Measurements from ENCODE around the gene HK1.

HK1 gene

GRCh38 chr10:69408318-69409175 is 130.3 kb downstream of the HK1 start:
- peak; percentile 86 for DNase-seq

- no peak for DNase-seq
Observed at GRCh38 chr10:69409176-69409495, 130.8 kb downstream of the HK1 start.

GRCh38 chr10:69409968-69410367 is 131.7 kb downstream of the HK1 start:
- DNase-seq, result no peak

- no peak for DNase-seq
Observed at GRCh38 chr10:69410487-69410886, 132.2 kb downstream of the HK1 start.

GRCh38 chr10:69411476-69411875 is 133.2 kb downstream of the HK1 start:
- DNase-seq, result no peak

GRCh38 chr10:69412232-69412790 is 134.0 kb downstream of the HK1 start:
- no peak for DNase-seq

DNA sequence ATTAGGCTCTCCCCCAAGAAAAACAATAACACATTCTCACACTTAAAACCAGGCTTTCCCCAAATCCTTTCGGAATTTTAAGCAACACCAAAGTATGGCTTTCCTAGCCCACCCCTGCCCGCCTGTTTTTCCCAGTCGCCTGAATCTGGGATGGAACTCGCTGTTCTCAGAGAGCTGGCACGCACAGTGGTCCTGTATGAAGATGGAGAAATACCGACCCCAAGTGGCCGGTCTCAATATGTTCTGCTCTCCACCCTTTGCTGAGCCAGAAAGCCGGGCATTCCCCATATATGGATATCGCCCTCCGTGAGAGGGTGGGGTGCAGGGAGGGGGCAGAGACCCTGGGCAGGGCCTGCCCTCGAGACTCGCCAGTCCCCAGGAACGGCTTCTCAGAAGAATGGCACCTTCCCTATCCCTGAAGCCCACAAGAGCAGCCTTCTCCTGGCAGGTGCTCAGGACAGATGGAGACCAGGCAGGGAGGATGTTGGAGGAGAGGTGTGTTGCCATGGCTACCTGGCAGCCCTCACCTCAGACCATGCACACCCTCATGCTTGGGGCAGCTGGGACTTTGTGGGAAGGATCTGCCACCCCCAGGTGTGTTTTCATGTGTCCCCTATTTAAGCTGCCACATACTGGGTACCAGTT is 135.0 kb downstream of the HK1 start:
- peak; percentile 29 for DNase-seq

DNA sequence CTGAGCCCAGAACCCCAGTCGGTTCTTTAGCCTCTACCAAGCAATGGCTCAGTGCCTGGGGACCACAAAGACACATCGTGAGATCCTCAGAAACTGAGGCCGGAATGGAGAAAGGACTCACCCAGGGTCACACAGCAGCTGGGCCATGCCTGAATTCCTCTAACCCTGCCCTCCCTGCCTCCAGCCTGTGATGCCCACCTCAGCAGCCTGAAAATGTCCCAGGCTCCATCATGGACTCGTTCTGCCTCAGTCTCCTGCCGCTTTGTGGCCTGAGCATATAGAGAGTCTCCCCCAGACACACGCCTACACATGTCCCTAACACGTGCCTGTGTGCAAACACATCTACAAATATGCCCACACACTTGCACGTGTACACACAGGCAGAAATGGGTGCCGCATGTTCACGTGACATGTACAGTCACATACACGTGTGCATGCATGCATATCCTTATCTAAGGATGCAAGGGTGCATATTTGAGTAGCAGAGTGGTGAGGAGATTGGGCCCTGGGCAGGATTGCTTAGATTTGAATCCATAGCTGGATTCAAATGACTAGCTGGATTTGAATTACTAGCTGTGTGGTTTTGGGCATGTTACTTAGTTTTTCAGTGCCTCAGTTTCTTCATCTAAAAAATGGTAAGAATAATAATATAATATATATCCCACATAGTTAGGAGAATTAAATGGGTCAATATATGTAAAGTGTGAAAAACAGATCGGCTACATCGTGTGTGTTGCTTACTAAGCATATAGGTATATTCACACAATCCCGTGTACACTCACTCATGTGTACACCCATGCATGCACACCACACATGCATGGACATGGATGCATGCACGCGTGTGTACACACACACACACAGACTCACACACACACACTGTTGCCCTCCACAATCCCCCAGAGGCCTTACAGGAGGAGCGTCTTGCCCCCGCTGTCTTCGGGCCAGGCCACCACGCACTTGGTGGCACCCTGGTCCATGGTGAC is 136.0 kb downstream of the HK1 start:
- no peak for DNase-seq

GRCh38 chr10:69415049-69415448 is 136.8 kb downstream of the HK1 start:
- no peak for DNase-seq

GRCh38 chr10:69415951-69416350 is 137.7 kb downstream of the HK1 start:
- no peak for DNase-seq

GRCh38 chr10:69416695-69417094 is 138.4 kb downstream of the HK1 start, which contains the start of gene TACR2:
Gene TACR2, minus strand, starts transcription at chr10:69416918. Its CDS starts 595 bp downstream, at chr10:69416323.
- no peak for DNase-seq

DNA sequence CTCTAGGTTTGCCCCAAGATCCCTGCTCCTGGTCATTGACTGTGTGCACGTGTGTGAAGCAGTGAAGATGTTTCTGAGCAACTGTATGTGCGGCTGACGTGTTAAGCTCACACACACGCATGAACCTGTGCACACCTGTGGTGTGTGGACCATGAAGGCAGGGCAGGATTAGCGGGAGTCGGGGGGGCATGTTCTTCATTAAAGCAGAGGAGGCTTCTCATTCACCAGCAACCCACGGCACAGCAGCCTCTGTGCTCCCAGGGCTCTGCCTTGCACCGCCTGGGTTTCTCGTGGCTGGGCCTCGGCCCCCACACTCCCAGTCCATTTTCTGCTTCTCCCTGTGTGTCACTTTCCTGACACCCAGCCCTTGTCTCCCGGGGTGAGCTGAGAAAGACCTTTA is 139.2 kb downstream of the HK1 start:
- no peak for DNase-seq

- no peak for DNase-seq
Observed at GRCh38 chr10:69418052-69418752, 139.9 kb downstream of the HK1 start.

- DNase-seq, result no peak
Observed at GRCh38 chr10:69419096-69419743, 140.9 kb downstream of the HK1 start.

DNA sequence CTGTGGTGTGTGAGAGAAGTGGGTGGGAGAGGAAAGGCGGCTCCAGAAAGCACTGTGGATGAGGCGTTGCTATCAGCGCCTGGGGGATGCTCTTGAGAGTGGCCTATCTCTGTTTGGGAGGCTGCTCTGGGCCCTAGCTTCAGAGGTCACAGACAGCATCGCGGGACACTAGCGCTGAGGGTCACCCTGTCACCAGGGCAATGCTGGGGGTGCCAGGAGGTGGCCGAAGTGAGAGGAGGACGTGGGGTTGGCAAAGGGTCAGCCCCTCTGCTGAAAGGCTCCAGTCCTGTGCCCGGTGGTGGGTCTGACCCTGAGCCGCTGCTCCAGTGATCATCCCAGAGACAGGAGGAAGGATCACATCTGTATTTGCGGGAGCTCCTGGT is 141.4 kb downstream of the HK1 start:
- DNase-seq, result no peak

- peak; percentile 53 for DNase-seq
Observed at GRCh38 chr10:69421611-69422308, 143.5 kb downstream of the HK1 start.

GRCh38 chr10:69422676-69423075 is 144.4 kb downstream of the HK1 start:
- no peak for DNase-seq

DNA sequence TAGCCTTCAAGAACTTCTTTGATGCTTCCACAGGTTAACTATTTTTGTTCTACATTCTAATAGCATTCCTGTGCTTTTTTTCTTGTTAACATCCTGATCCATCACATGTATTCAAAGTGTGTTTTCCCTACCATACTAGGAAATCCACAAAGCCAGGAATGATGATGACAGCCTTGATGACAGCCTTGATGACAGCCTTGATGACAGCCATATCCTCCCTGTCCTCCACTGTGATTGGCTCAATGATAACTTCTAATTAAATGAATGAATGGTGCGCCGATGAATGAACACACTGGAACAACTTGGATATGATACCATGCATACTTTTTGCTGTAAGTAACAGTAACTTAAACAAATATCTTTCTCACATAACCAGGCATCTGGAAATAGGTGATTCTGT is 146.7 kb downstream of the HK1 start:
- DNase-seq, result no peak

- no peak for DNase-seq
Observed at GRCh38 chr10:69425511-69426298, 147.4 kb downstream of the HK1 start.

DNA sequence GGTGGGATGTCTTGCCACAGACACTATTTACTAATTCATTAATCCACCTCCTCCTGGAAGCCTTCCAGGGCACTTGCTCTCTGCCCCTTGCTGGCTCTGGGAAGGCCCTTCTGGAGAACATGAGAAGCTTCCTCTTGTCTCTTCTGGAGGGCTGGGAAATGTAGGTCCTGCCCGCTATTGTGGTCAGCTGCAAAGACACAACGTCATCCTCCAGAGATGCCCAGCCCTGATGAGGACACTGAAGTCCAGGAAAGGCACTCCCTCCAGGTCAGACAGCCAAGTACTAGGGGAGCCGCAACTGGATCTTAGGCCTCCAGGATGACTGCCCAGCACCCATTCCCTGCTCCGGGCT is 148.1 kb downstream of the HK1 start:
- no peak for DNase-seq
